Lower leg skin (tissue), 3 donors: Measurements from ENCODE around the gene METTL1.

ENCODE experiments used
- CTCF ChIP-seq, 3 donors: fragments of 450-650 bp; IDR thresholded peaks; one replicate each; pipeline ENCODE4 v1.5.1; 2016; ENCODE audit warnings: antibody characterized with exemption in 3 of 3, mild to moderate bottlenecking in 3 of 3, moderate library complexity in 2 of 3
- POLR2A ChIP-seq, 2 donors: fragments of 450-650 bp; IDR thresholded peaks; one replicate each; pipeline ENCODE4 v1.6.1; 2016 to 2017; ENCODE audit warnings: antibody characterized with exemption in 2 of 2, mild to moderate bottlenecking in 1 of 2, moderate library complexity in 1 of 2

- TF ChIP-seq CTCF (IDR thresholded peaks at IDR 0.05) = peak in 1 of 3 donors; percentile 59
- no peak for TF ChIP-seq POLR2A (IDR thresholded peaks at IDR 0.05)
These were observed 45.6 kb downstream of the METTL1 start for GRCh38 chr12:57726151-57726883.
